Effector memory CD4-positive, alpha-beta T cell (primary cell): ENCODE results near the gene CDH18.

Experiments used
- DNase-seq, 3 donors: peaks; one replicate each; pipeline ENCODE4 v3.0.0-alpha.2; 2020
- H3K27ac ChIP-seq: 2 replicates; pipeline ENCODE4 v1.7.0; 2013; ENCODE audit warnings: mild to moderate bottlenecking, low read length, moderate library complexity; ENCODE audit not compliant: insufficient read depth, poor library complexity, severe bottlenecking
- H3K27me3 ChIP-seq: replicated peaks from 2 replicates; pipeline ENCODE4 v1.7.0; 2013; ENCODE audit warnings: mild to moderate bottlenecking, low read length; ENCODE audit not compliant: insufficient read depth, control insufficient read depth, poor library complexity, severe bottlenecking
- H3K36me3 ChIP-seq: 2 replicates; pipeline ENCODE4 v1.7.0; 2013; ENCODE audit warnings: mild to moderate bottlenecking, low read length, moderate library complexity; ENCODE audit not compliant: control insufficient read depth, insufficient read depth
- H3K4me1 ChIP-seq: 2 replicates; pipeline ENCODE4 v1.7.0; 2013; ENCODE audit warnings: low read length, mild to moderate bottlenecking; ENCODE audit not compliant: control insufficient read depth, insufficient read depth, poor library complexity, severe bottlenecking
- H3K4me3 ChIP-seq: 2 replicates; pipeline ENCODE4 v1.7.0; 2013; ENCODE audit warnings: low read length, low read depth, mild to moderate bottlenecking; ENCODE audit not compliant: insufficient read depth, poor library complexity, severe bottlenecking
- H3K9me3 ChIP-seq: 2 replicates; pipeline ENCODE4 v1.7.0; 2013; ENCODE audit warnings: mild to moderate bottlenecking, low read length, moderate library complexity; ENCODE audit not compliant: control insufficient read depth

CDH18 gene

GRCh38 chr5:19940192-19940591, 47.8 kb downstream of the CDH18 start:
- no peak overlapping the region for H3K27ac ChIP-seq
- no peaks in the 10 kb centered on the region for H3K4me1 ChIP-seq
- no peaks in the 10 kb centered on the region for H3K27me3 ChIP-seq
- H3K4me3 ChIP-seq, result no peak overlapping the region
- no peaks in the 10 kb centered on the region for H3K9me3 ChIP-seq
- DNase-seq, result no peak
- H3K36me3 ChIP-seq, result no peaks in the 10 kb centered on the region

- Histone ChIP-seq H3K9me3 (peaks cover 3% of the 10 kb centered on the region), H3K36me3 (no peaks in the 10 kb centered on the region), H3K4me3 (no peak overlapping the region), H3K27me3 (no peaks in the 10 kb centered on the region), H3K4me1 (no peaks in the 10 kb centered on the region), H3K27ac (no peak overlapping the region)
- no peak for DNase-seq
Measured at GRCh38 chr5:19930451-19930850, 57.5 kb downstream of the CDH18 start.

GRCh38 chr5:19928562-19929421, 59.2 kb downstream of the CDH18 start:
- DNase-seq, result no peak
- Histone ChIP-seq H3K36me3 (no peaks in the 10 kb centered on the region), H3K27me3 (no peaks in the 10 kb centered on the region), H3K4me1 (no peaks in the 10 kb centered on the region), H3K9me3 (no peaks in the 10 kb centered on the region), H3K27ac (no peak overlapping the region), H3K4me3 (no peak overlapping the region)

GRCh38 chr5:19927919-19928318, 60.1 kb downstream of the CDH18 start:
- H3K27me3 ChIP-seq, result no peaks in the 10 kb centered on the region
- no peak overlapping the region for H3K4me3 ChIP-seq
- no peaks in the 10 kb centered on the region for H3K36me3 ChIP-seq
- no peaks in the 10 kb centered on the region for H3K9me3 ChIP-seq
- H3K4me1 ChIP-seq, result no peaks in the 10 kb centered on the region
- no peak overlapping the region for H3K27ac ChIP-seq
- DNase-seq, result no peak

- H3K4me1 ChIP-seq, result no peaks in the 10 kb centered on the region
- no peak overlapping the region for H3K27ac ChIP-seq
- H3K4me3 ChIP-seq, result no peak overlapping the region
- H3K36me3 ChIP-seq, result no peaks in the 10 kb centered on the region
- no peak for DNase-seq
- no peaks in the 10 kb centered on the region for H3K9me3 ChIP-seq
- no peaks in the 10 kb centered on the region for H3K27me3 ChIP-seq
Measured at GRCh38 chr5:19927170-19927569, 60.8 kb downstream of the CDH18 start.

GRCh38 chr5:19923742-19924141, 64.3 kb downstream of the CDH18 start:
- H3K4me3 ChIP-seq, result no peak overlapping the region
- no peak overlapping the region for H3K27ac ChIP-seq
- no peak for DNase-seq
- H3K4me1 ChIP-seq, result no peaks in the 10 kb centered on the region
- H3K9me3 ChIP-seq, result no peaks in the 10 kb centered on the region
- H3K27me3 ChIP-seq, result no peaks in the 10 kb centered on the region
- H3K36me3 ChIP-seq, result no peaks in the 10 kb centered on the region

GRCh38 chr5:19920761-19921160, 67.2 kb downstream of the CDH18 start:
- H3K4me1 ChIP-seq, result no peaks in the 10 kb centered on the region
- no peak overlapping the region for H3K27ac ChIP-seq
- no peak for DNase-seq
- H3K4me3 ChIP-seq, result no peak overlapping the region
- no peaks in the 10 kb centered on the region for H3K36me3 ChIP-seq
- H3K9me3 ChIP-seq, result no peaks in the 10 kb centered on the region
- no peaks in the 10 kb centered on the region for H3K27me3 ChIP-seq

- Histone ChIP-seq H3K36me3 (no peaks in the 10 kb centered on the region), H3K4me3 (no peak overlapping the region), H3K9me3 (no peaks in the 10 kb centered on the region), H3K4me1 (no peaks in the 10 kb centered on the region), H3K27me3 (no peaks in the 10 kb centered on the region), H3K27ac (no peak overlapping the region)
- no peak for DNase-seq
Measured at GRCh38 chr5:19918780-19919179, 69.2 kb downstream of the CDH18 start.

- DNase-seq, result no peak
- no peaks in the 10 kb centered on the region for H3K36me3 ChIP-seq
- H3K4me1 ChIP-seq, result no peaks in the 10 kb centered on the region
- H3K27ac ChIP-seq, result no peak overlapping the region
- H3K4me3 ChIP-seq, result no peak overlapping the region
- no peaks in the 10 kb centered on the region for H3K27me3 ChIP-seq
- no peaks in the 10 kb centered on the region for H3K9me3 ChIP-seq
Measured at GRCh38 chr5:19917588-19918122, 70.3 kb downstream of the CDH18 start.

GRCh38 chr5:19910136-19910535, 77.9 kb downstream of the CDH18 start:
- no peak for DNase-seq
- Histone ChIP-seq H3K4me1 (no peaks in the 10 kb centered on the region), H3K27me3 (no peaks in the 10 kb centered on the region), H3K36me3 (no peaks in the 10 kb centered on the region), H3K27ac (no peak overlapping the region), H3K9me3 (no peaks in the 10 kb centered on the region), H3K4me3 (no peak overlapping the region)
